Measurements from ENCODE around the gene MEN1.

The MEN1 gene

GRCh38 chr11:64777449-64778222 lies 32.7 kb downstream of the MEN1 start:
- Histone ChIP-seq H3K27me3 (replicated peaks; ENCODE audit: insufficient read depth, low read length) (no peaks in the 10 kb centered on the region), H3K36me3 (replicated peaks; ENCODE audit: insufficient read depth, low read length) (peaks cover 17% of the 10 kb centered on the region), H3K4me3 (ENCODE audit: low read length) (peak overlapping the region; percentile 97), H3K4me2 (ENCODE audit: low read depth, low read length) (peak overlapping the region; percentile 78), H3K9ac (ENCODE audit: low read length) (peak overlapping the region; percentile 68), H2AFZ (ENCODE audit: low read length) (no peak overlapping the region), H4K20me1 (ENCODE audit: insufficient read depth, low read length) (peaks cover 40% of the 10 kb centered on the region), H3K4me1 (ENCODE audit: low read length) (peaks cover 37% of the 10 kb centered on the region), H3K27ac (ENCODE audit: low read length) (no peak overlapping the region; the same call in 1 of the 2 replicates), H3F3A (ENCODE audit: insufficient read depth, low read length) (peaks cover 35% of the 10 kb centered on the region), H3K9me2 (replicated peaks; ENCODE audit: insufficient read depth, low read length) (no peaks in the 10 kb centered on the region), H3K79me2 (ENCODE audit: low read length) (peaks cover 49% of the 10 kb centered on the region), H3K9me3 (replicated peaks; ENCODE audit: insufficient read depth, low read length) (no peaks in the 10 kb centered on the region)
- DNase-seq = peak; percentile 88
- TF ChIP-seq CTCF (IDR thresholded peaks at IDR 0.05; ENCODE audit: low read length) (no peak), EZH2phosphoT487 (IDR thresholded peaks at IDR 0.05; ENCODE audit: low read length) (no peak), EZH2 (optimal IDR thresholded peaks at IDR 0.05; ENCODE audit: low read depth, low read length) (no peak)

- Histone ChIP-seq H4K20me1 (ENCODE audit: insufficient read depth, low read length) (peaks cover 45% of the 10 kb centered on the region), H3K36me3 (replicated peaks; ENCODE audit: insufficient read depth, low read length) (peaks cover 21% of the 10 kb centered on the region)
Measured at GRCh38 chr11:64776875-64777274, 33.5 kb downstream of the MEN1 start.

GRCh38 chr11:64776425-64776824 lies 33.9 kb downstream of the MEN1 start:
- Histone ChIP-seq H3K27ac (ENCODE audit: low read length) (no peak overlapping the region), H3K27me3 (replicated peaks; ENCODE audit: insufficient read depth, low read length) (no peaks in the 10 kb centered on the region), H3K4me3 (ENCODE audit: low read length) (peak overlapping the region; percentile 97), H3K4me2 (ENCODE audit: low read depth, low read length) (peak overlapping the region; percentile 78), H4K20me1 (ENCODE audit: insufficient read depth, low read length) (peaks cover 49% of the 10 kb centered on the region), H3K36me3 (replicated peaks; ENCODE audit: insufficient read depth, low read length) (peaks cover 23% of the 10 kb centered on the region), H3K4me1 (ENCODE audit: low read length) (peaks cover 39% of the 10 kb centered on the region), H3F3A (ENCODE audit: insufficient read depth, low read length) (peaks cover 35% of the 10 kb centered on the region), H2AFZ (ENCODE audit: low read length) (no peak overlapping the region), H3K9me3 (replicated peaks; ENCODE audit: insufficient read depth, low read length) (no peaks in the 10 kb centered on the region), H3K9me2 (replicated peaks; ENCODE audit: insufficient read depth, low read length) (no peaks in the 10 kb centered on the region), H3K79me2 (ENCODE audit: low read length) (peaks cover 62% of the 10 kb centered on the region), H3K9ac (ENCODE audit: low read length) (peak overlapping the region; percentile 68; the same call in 1 of the 2 replicates)
- no peak for TF ChIP-seq CTCF (IDR thresholded peaks at IDR 0.05; ENCODE audit: low read length)
- TF ChIP-seq EZH2phosphoT487 (IDR thresholded peaks at IDR 0.05; ENCODE audit: low read length) = no peak
- no peak for TF ChIP-seq EZH2 (optimal IDR thresholded peaks at IDR 0.05; ENCODE audit: low read depth, low read length)
- DNase-seq = no peak

More at GRCh38 chr11:64776875-64777274, 33.5 kb downstream of the MEN1 start:
- Histone ChIP-seq H3K4me2 (ENCODE audit: low read depth, low read length) (peak overlapping the region; percentile 78), H3K9me2 (replicated peaks; ENCODE audit: insufficient read depth, low read length) (no peaks in the 10 kb centered on the region), H2AFZ (ENCODE audit: low read length) (no peak overlapping the region), H3K4me3 (ENCODE audit: low read length) (peak overlapping the region; percentile 97), H3K27me3 (replicated peaks; ENCODE audit: insufficient read depth, low read length) (no peaks in the 10 kb centered on the region), H3K4me1 (ENCODE audit: low read length) (peaks cover 39% of the 10 kb centered on the region), H3K27ac (ENCODE audit: low read length) (no peak overlapping the region), H3K79me2 (ENCODE audit: low read length) (peaks cover 57% of the 10 kb centered on the region), H3K9me3 (replicated peaks; ENCODE audit: insufficient read depth, low read length) (no peaks in the 10 kb centered on the region), H3K9ac (ENCODE audit: low read length) (peak overlapping the region; percentile 68; the same call in 1 of the 2 replicates), H3F3A (ENCODE audit: insufficient read depth, low read length) (peaks cover 35% of the 10 kb centered on the region)
- DNase-seq = no peak
- no peak for TF ChIP-seq EZH2phosphoT487 (IDR thresholded peaks at IDR 0.05; ENCODE audit: low read length)
- no peak for TF ChIP-seq EZH2 (optimal IDR thresholded peaks at IDR 0.05; ENCODE audit: low read depth, low read length)

GRCh38 chr11:64774144-64774543 lies 36.2 kb downstream of the MEN1 start:
- no peaks in the 10 kb centered on the region for H3K9me3 ChIP-seq (replicated peaks; ENCODE audit: insufficient read depth, low read length)
- H3K9ac ChIP-seq (ENCODE audit: low read length) = no peak overlapping the region
- peaks cover 46% of the 10 kb centered on the region for H3K36me3 ChIP-seq (replicated peaks; ENCODE audit: insufficient read depth, low read length)
- DNase-seq = no peak
- H3K4me2 ChIP-seq (ENCODE audit: low read depth, low read length) = 0 out of 2 replicates have a peak overlapping the region, but pooled peaks have one; percentile 5
- peaks cover 58% of the 10 kb centered on the region for H4K20me1 ChIP-seq (ENCODE audit: insufficient read depth, low read length)
- TF ChIP-seq EZH2 (optimal IDR thresholded peaks at IDR 0.05; ENCODE audit: low read depth, low read length) (no peak), CTCF (IDR thresholded peaks at IDR 0.05; ENCODE audit: low read length) (no peak), EZH2phosphoT487 (IDR thresholded peaks at IDR 0.05; ENCODE audit: low read length) (no peak)
- H3K4me3 ChIP-seq (ENCODE audit: low read length) = no peak overlapping the region
- peaks cover 29% of the 10 kb centered on the region for H3F3A ChIP-seq (ENCODE audit: insufficient read depth, low read length)
- H3K27ac ChIP-seq (ENCODE audit: low read length) = no peak overlapping the region
- H2AFZ ChIP-seq (ENCODE audit: low read length) = no peak overlapping the region
- peaks cover 39% of the 10 kb centered on the region for H3K4me1 ChIP-seq (ENCODE audit: low read length)
- H3K27me3 ChIP-seq (replicated peaks; ENCODE audit: insufficient read depth, low read length) = no peaks in the 10 kb centered on the region
- peaks cover 84% of the 10 kb centered on the region for H3K79me2 ChIP-seq (ENCODE audit: low read length)
- H3K9me2 ChIP-seq (replicated peaks; ENCODE audit: insufficient read depth, low read length) = no peaks in the 10 kb centered on the region
